Lung (tissue), 12 donors: Measurements from ENCODE around the gene CDK2AP2. TPM values are rescaled to one million over a fixed set of nuclear protein-coding genes. Genes with fewer than 3 reads are reported as not detected.

Experiments used
- ATAC-seq: fragments of 200-7000 bp; cut with Tn5 transposase; one replicate; pipeline ENCODE4 v1.9.1; 2020; ENCODE audit warnings: moderate number of reproducible peaks; ENCODE audit not compliant: insufficient read depth, low FRiP score
- DNase-seq, 3 donors: peaks; one replicate each; pipeline ENCODE4 v3.0.0-alpha.2; 2013 to 2017
- H3K27ac ChIP-seq, 2 donors: one replicate each; pipeline ENCODE4 v1.5.1; 2013; ENCODE audit warnings: mild to moderate bottlenecking in 2 of 2, moderate library complexity in 2 of 2, control low read depth in 1 of 2, inconsistent platforms in 1 of 2, low read depth in 1 of 2, low read length in 1 of 2
- H3K27me3 ChIP-seq, 3 donors: one replicate each; pipeline ENCODE4 v1.5.1; 2013; ENCODE audit warnings: low read length in 2 of 3; ENCODE audit not compliant: control insufficient read depth in 3 of 3, insufficient read depth in 3 of 3
- H3K36me3 ChIP-seq, 4 donors: one replicate each; pipeline ENCODE4 v1.5.1; 2013; ENCODE audit warnings: low read length in 4 of 4, mild to moderate bottlenecking in 1 of 4, moderate library complexity in 1 of 4; ENCODE audit not compliant: control insufficient read depth in 4 of 4, insufficient read depth in 4 of 4
- H3K4me1 ChIP-seq, 5 donors: one replicate each; pipeline ENCODE4 v1.5.1; 2013; ENCODE audit warnings: low read length in 5 of 5, mild to moderate bottlenecking in 2 of 5, moderate library complexity in 1 of 5; ENCODE audit not compliant: control insufficient read depth in 5 of 5, insufficient read depth in 5 of 5
- H3K4me3 ChIP-seq: one replicate; pipeline ENCODE4 v1.5.1; 2013; ENCODE audit warnings: mild to moderate bottlenecking, control low read depth, moderate library complexity
- H3K9ac ChIP-seq, 2 donors: one replicate each; pipeline ENCODE4 v1.5.1; 2013; ENCODE audit warnings: low read length in 2 of 2, control low read depth in 1 of 2; ENCODE audit not compliant: insufficient read depth in 1 of 2
- H3K9me3 ChIP-seq, 4 donors: one replicate each; pipeline ENCODE4 v1.5.1; 2013; ENCODE audit warnings: low read length in 3 of 4, mild to moderate bottlenecking in 1 of 4, moderate library complexity in 1 of 4; ENCODE audit not compliant: control insufficient read depth in 4 of 4, insufficient read depth in 3 of 4
- WGBS, 2 donors: extraction: QIAGEN DNeasy Blood & Tissue Kit; methylation state at CpG; one replicate each; pipeline ENCODE4 v1.1.7; 2013; 5-methylcytosine and 5-hydroxymethylcytosine counted together
- polyA plus RNA-seq, 2 donors: library from polyadenylated mRNA; stranded (reverse); fragments of 200-250 nt; gene quantifications; one replicate each; pipeline ENCODE4 v1.2.1, GENCODE V29; 2013
- total RNA-seq, 2 donors: library from RNA; depleted of rRNA in 1 of 2; stranded (reverse); fragments of >200 nt in 1 of 2; gene quantifications; one replicate each; pipeline ENCODE4 v1.2.1, GENCODE V29; 2014 to 2021
- TF ChIP-seq, protein P1 (sequence below): IDR thresholded peaks from 2 replicates; pipeline ENCODE4 v1.5.1; 2012; ENCODE audit warnings: mild to moderate bottlenecking; ENCODE audit errors: control extremely low read depth, extremely low read depth
- donor health status: control.
- donor health status: control.
- donor health status: Bipolar disorder and iron deficiency.
- donor health status: healthy.
- donor health status: DM: yes; HTN: yes; CAD: no.

CDK2AP2 gene
- total and polyA plus RNA-seq, 4 donors: 21.7 to 149 (median 121) TPM

DNA sequence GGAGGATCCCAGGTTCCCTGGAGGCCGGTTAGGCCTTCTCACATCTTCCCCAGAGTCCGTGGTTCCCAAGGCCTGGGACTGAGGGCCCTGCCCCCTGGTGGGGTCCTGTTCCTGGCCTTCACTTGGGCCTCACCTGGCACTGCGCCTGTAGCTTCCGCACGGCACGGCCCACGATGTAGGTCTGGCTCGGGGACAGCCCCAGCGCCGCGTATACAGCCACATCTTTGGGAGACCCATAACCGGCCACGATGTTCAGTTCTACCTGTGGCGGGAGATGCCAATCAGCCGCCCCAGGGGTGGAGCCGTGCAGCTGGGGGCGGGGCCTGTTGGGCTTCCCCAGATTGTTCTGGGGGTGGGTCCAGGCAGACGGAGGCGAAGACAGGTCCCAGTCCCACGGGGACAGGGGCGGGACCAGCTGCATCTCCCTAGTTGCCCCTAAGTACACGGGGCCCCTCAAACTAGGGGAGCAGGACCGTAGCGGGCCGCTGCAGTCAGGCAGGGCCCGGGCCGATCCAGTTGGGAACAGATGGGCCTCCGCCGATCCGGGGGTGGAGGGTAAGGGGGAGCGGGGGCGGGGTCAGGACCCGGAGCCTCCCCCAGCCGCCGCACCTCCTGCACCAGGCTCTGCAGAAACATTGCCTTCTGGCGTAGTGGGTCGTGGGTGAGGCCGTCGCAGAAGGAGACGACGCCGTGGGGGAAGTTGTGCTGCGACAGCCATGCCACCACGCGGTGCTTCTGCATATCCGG lies 15.0 kb downstream of the CDK2AP2 start:
- DNase-seq (no peak), ATAC-seq (no peak)
- Histone ChIP-seq H3K36me3 (peaks cover 3 to 77% (median 19%) of the 10 kb centered on the region in 4 donors), H3K27ac (no peak overlapping the region), H3K4me1 (no peaks in the 10 kb centered on the region), H3K9ac (no peak overlapping the region), H3K9me3 (peaks cover 0 to under 1% (median 0%) of the 10 kb centered on the region in 4 donors), H3K27me3 (no peaks in the 10 kb centered on the region), H3K4me3 (no peak overlapping the region)
- 88 to 90% methylated on average over 44 to 46 of the region's 46 CpGs for WGBS, 2 donors
- TF ChIP-seq, protein P1, sequence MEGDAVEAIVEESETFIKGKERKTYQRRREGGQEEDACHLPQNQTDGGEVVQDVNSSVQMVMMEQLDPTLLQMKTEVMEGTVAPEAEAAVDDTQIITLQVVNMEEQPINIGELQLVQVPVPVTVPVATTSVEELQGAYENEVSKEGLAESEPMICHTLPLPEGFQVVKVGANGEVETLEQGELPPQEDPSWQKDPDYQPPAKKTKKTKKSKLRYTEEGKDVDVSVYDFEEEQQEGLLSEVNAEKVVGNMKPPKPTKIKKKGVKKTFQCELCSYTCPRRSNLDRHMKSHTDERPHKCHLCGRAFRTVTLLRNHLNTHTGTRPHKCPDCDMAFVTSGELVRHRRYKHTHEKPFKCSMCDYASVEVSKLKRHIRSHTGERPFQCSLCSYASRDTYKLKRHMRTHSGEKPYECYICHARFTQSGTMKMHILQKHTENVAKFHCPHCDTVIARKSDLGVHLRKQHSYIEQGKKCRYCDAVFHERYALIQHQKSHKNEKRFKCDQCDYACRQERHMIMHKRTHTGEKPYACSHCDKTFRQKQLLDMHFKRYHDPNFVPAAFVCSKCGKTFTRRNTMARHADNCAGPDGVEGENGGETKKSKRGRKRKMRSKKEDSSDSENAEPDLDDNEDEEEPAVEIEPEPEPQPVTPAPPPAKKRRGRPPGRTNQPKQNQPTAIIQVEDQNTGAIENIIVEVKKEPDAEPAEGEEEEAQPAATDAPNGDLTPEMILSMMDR: no peak

- no peak overlapping the region for H3K4me3 ChIP-seq
- no peak for DNase-seq
- peaks cover 7 to 75% (median 21%) of the 10 kb centered on the region in 4 donors for H3K36me3 ChIP-seq
- no peak overlapping the region for H3K27ac ChIP-seq
- TF ChIP-seq, protein P1: no peak
- H3K9ac ChIP-seq: no peak overlapping the region
- WGBS, 2 donors: 88 to 89% methylated on average over 19 of the region's 19 CpGs
- H3K9me3 ChIP-seq: no peaks in the 10 kb centered on the region
- no peak for ATAC-seq
- no peaks in the 10 kb centered on the region for H3K27me3 ChIP-seq
- H3K4me1 ChIP-seq: no peaks in the 10 kb centered on the region
Measured at GRCh38 chr11:67492069-67492727, 15.8 kb downstream of the CDK2AP2 start.

GRCh38 chr11:67491276-67492068 lies 16.5 kb downstream of the CDK2AP2 start:
- DNase-seq (no peak), ATAC-seq (no peak)
- Histone ChIP-seq H3K36me3 (peaks cover 10 to 75% (median 22%) of the 10 kb centered on the region in 4 donors), H3K27me3 (no peaks in the 10 kb centered on the region), H3K27ac (no peak overlapping the region), H3K4me1 (no peaks in the 10 kb centered on the region), H3K9ac (no peak overlapping the region), H3K4me3 (no peak overlapping the region), H3K9me3 (no peaks in the 10 kb centered on the region)
- TF ChIP-seq, protein P1: no peak
- WGBS, 2 donors: 86% methylated on average over 24 of the region's 24 CpGs
